HG03571 (cell line): ENCODE results near the gene CCR9.

Experiments used
- ATAC-seq: cut with Tn5 transposase; IDR thresholded peaks from one replicate; pipeline ENCODE4 v1.9.1; 2021; ENCODE audit not compliant: unreplicated experiment

The CCR9 gene

GRCh38 chr3:45951946-45952345 is 65.6 kb downstream of the CCR9 start:
- ATAC-seq: no peak

- no peak for ATAC-seq
Observed at GRCh38 chr3:45952456-45952855, 66.1 kb downstream of the CCR9 start.
